ENCODE measurements around the gene MAP3K7.

DNA sequence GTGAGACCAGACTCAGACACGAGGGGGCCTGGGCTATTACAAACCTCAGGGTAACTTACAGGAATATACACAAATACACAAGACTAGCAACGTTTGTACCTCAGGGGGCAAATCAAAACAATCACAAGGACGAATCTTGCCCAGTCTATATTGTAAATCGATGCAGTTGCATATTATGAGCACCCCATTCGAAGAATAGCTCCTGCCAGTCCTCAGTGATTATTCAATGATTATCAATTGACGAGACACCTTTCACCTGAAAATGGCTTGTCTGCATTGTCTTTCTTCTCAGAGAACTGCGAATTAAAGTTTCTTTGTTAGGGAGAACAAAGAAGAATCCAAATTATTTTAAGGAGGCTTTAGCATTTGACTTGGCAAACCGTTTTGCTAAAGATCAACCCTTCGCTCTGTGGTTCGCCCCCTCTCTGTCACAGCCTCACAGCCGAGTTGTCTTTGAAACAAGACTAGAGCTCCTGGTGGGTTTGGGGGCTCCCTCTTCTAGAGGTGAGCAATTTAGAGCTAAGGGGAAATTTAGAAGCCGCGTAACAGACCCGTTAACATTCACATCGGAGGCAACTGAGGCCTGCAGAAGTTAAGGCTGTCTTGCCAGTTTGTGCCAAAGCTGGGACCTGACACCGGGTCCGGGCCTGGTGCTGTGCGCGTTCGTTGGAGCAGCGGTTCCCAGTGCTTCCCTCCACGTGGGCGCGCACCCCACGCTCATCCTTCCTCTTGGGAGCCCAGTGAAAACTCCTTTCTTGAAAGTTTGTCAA is 24.9 kb upstream of the MAP3K7 start:
- TF ChIP-seq EZH2phosphoT487 (IDR thresholded peaks at IDR 0.05; ENCODE audit: low read depth, severe bottlenecking, unreplicated experiment) = no peak
- TF ChIP-seq, protein P1, sequence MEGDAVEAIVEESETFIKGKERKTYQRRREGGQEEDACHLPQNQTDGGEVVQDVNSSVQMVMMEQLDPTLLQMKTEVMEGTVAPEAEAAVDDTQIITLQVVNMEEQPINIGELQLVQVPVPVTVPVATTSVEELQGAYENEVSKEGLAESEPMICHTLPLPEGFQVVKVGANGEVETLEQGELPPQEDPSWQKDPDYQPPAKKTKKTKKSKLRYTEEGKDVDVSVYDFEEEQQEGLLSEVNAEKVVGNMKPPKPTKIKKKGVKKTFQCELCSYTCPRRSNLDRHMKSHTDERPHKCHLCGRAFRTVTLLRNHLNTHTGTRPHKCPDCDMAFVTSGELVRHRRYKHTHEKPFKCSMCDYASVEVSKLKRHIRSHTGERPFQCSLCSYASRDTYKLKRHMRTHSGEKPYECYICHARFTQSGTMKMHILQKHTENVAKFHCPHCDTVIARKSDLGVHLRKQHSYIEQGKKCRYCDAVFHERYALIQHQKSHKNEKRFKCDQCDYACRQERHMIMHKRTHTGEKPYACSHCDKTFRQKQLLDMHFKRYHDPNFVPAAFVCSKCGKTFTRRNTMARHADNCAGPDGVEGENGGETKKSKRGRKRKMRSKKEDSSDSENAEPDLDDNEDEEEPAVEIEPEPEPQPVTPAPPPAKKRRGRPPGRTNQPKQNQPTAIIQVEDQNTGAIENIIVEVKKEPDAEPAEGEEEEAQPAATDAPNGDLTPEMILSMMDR (IDR thresholded peaks at IDR 0.05; ENCODE audit: poor library complexity) = no peak
- TF ChIP-seq EZH2 (IDR thresholded peaks at IDR 0.05; ENCODE audit: borderline replicate concordance) = no peak

Data from hepatocyte (in vitro differentiated cells).